Stomach (tissue), 4 donors: ENCODE data around the gene MLNR.

ENCODE experiments used
- POLR2A ChIP-seq, 4 donors: fragments of 450-650 bp; IDR thresholded peaks; one replicate each; pipeline ENCODE4 v1.6.1; 2016; ENCODE audit warnings: antibody characterized with exemption in 4 of 4, control low read depth in 2 of 4, mild to moderate bottlenecking in 1 of 4, moderate library complexity in 1 of 4
- POLR2AphosphoS5 ChIP-seq, 3 donors: sonication (generic); formaldehyde crosslinking; IDR thresholded peaks; one replicate each; pipeline ENCODE4 v1.6.1; 2016; ENCODE audit warnings: antibody characterized with exemption in 3 of 3

DNA sequence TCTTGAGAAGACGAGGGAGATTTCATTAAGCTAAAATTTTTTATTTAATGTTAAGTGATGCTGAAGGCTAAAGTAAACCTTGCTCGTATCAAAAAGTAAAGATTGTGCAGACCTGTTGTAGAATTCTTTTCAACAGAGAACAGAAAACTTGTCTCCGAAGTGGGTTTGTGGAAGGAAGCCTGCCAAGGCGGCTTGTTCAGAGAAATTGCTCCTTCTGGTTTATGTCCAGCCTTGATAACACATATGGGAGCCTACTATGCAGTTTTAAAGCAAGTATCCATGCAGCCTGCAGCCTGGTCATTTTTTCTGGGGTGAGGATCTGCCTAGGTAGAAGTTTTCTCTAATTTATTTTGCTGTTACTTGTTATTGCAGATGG lies 1.4 kb downstream of the MLNR start:
- no peak for TF ChIP-seq POLR2AphosphoS5 (IDR thresholded peaks at IDR 0.05)
- TF ChIP-seq POLR2A (IDR thresholded peaks at IDR 0.05), result no peak
